ENCODE results near the gene CA5A. TPM values are rescaled to one million over a fixed set of nuclear protein-coding genes. Genes with fewer than 3 reads are reported as not detected.
A peak's percentile ranks its signal among the peaks of the same experiment; 100 is the strongest.
"Not testable (repeated sequence)": the region's sequence is repeated elsewhere in the genome, so short reads cannot be mapped to it uniquely, and the experiment has no call there.

The CA5A gene
- total RNA-seq = not detected

DNA sequence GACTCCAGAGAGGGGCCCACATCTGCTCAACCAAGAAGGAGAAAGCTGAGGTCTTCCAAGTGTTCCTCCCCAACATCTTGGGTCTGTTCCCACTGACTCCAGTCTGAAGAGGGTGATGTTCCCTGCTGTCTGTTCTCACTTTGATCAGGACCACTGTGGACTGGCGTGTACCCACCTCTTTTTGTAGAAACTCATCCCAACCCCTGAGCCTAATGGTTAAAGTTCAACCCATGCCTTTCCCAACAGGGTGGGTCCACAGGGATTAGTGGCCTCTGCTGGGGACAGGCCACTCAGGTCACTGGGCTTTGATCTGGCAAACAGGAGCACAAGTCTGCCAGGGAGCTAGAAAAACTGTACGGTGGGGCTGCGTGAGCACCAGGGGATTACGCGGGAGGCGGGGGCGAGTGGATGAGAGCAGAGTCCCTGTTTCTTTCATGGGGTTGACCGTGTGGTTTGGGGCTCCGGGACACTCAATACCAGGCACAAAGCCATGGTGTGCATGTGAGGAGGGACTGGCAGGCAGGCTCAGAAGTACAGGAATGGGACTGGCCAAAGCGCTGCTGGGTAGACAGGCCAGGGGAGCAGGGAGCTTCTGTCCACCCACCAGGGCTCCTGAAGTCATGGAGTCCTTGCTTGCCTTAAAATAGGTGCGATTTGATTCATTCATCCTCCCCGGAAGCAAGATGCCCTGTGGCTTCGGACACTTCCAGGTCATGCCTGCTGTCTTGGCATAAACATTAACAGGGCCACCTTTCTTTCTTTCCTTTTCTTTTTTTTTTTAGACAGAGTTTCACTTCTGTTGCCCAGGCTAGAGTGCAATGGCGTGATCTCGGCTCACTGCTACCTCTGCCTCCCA, at the start of gene CA5A:
CA5A (minus strand) TSS at position 155 of the 856 bp plus-strand sequence; CDS start at position 76, 79 bp downstream.
- TF ChIP-seq, protein P1, sequence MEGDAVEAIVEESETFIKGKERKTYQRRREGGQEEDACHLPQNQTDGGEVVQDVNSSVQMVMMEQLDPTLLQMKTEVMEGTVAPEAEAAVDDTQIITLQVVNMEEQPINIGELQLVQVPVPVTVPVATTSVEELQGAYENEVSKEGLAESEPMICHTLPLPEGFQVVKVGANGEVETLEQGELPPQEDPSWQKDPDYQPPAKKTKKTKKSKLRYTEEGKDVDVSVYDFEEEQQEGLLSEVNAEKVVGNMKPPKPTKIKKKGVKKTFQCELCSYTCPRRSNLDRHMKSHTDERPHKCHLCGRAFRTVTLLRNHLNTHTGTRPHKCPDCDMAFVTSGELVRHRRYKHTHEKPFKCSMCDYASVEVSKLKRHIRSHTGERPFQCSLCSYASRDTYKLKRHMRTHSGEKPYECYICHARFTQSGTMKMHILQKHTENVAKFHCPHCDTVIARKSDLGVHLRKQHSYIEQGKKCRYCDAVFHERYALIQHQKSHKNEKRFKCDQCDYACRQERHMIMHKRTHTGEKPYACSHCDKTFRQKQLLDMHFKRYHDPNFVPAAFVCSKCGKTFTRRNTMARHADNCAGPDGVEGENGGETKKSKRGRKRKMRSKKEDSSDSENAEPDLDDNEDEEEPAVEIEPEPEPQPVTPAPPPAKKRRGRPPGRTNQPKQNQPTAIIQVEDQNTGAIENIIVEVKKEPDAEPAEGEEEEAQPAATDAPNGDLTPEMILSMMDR (IDR thresholded peaks at IDR 0.05) = no peak
- ATAC-seq (ENCODE audit: low FRiP score) = no peak
- no peak for DNase-seq (ENCODE audit: low spot score)

DNA sequence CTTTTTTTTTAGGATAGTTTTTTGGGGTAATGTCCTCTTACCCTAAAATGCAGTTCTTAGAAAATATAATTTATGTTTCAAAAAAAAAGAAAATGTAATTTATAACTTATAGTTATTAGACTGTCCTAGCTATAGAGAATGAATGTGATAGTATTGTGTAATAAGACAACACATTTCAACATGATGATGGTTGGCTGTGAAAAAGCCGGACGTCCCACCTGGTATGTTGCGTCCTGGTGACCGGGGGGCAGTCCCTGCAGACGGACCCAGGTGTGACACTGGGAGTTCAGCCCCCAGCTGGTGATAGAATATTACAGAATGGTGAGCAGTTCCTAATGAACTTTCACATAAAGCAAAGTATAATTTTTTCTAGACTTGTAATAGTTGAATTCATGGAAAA, 49.2 kb upstream of the CA5A start:
- DNase-seq (ENCODE audit: low spot score) = not testable (repeated sequence)

DNA sequence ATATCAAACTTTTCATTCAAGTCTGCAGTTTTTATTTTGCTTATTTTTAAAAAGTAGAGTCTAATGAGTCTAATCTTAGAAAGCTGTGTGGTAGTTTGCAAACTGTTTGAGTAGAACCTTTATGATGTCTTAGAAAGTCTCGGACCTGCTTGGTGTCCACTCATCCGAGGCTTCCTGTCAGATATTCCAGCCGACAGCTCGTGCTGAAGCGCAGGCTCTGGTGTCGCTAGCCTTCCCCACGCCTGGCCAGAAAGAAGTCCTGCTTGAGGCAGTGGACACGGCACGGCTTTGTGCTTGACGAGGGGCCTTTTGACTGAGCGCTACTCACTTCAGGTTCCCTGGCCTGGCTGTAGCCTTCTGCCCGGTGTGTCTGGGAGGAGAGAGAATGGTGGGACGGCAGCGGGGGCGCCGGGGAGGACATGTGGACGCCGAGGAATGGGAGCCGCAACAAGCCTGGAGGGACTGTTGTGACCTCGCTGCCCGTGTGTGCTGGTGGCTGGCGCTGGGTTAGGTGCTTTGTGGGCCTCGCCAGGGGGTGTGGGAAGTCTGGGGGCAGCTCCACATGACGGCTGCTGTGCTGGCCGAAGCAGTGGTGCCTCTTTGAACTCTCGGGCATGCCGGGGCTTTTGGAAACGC, 48.4 kb upstream of the CA5A start:
- DNase-seq (ENCODE audit: low spot score) = no peak
- TF ChIP-seq, protein P1 (IDR thresholded peaks at IDR 0.05) = no peak
- no peak for ATAC-seq (ENCODE audit: low FRiP score)

More for the DNA sequence above, 49.2 kb upstream of the CA5A start:
- ATAC-seq (ENCODE audit: low FRiP score) = not testable (repeated sequence)

DNA sequence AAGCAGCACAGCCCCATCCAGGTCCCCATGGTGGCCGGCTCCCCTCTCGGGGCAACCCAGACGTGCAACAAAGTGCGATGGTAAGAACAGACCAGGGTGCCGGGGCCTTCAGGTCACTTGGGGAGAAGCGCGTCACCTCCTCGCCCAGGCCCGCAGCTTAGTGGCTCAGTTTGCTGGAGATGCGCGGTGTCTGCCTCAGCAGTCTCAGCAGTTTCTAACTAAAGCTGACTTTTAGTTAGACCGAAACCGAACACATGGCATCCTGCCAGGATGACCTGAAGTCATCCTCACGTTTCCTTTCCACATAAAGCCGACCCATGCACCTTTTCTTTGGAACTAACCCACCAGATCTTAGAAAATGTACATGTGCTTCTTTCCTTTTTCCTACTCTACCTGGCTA, 47.9 kb upstream of the CA5A start:
- not testable (repeated sequence) for DNase-seq (ENCODE audit: low spot score); ATAC-seq (ENCODE audit: low FRiP score)

DNA sequence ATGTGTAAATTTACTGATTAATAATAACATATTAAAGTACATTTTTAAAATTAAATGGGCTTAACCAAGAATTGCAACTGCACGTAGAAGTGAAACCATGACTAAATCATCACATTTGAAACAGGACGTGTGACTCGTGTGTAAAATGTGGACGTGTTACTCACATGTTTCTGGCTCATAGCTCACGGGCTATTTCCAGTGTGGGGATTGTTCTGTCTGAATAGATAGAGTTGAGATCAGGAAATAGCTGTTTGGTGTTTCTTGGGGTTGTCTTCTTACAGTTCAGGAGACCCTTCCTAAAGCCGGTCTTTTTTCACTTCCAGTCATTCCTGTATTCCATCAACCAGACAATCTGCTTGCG, 47.4 kb upstream of the CA5A start:
- DNase-seq (ENCODE audit: low spot score); ATAC-seq (ENCODE audit: low FRiP score): not testable (repeated sequence)

DNA sequence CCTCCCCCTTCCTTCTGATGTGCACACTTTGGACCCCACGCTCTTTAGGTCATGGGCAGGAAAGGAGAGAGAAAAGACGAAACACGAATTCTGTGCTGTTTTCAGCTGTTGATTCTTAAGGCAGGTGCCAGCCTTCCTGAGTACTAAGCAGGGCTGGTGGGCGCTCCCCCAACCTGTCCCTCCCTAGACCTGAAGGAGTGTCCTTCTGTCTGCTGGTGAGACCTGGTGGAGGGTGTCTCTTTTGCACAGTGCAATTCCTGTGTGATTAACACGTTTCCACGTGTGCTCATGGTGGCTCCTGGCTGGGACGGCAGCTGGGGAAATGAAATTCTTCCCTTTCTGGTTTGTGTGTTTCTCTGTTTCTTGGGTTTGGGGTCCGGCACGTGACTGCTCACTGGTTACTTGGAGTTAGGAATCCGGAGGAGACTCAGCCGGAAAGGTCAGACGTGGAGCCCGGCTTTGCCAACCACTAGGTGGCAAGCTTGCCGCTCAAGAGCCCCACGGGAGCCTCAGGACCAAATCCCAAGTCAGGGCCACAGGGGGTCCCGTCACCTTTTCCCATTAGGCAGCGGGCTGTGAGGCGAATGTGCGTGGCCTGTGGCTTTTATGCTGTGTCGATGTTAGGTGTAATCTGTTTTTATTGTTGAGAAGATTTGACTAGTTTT, 46.9 kb upstream of the CA5A start:
- peak; percentile 38 for ATAC-seq (ENCODE audit: low FRiP score)
- DNase-seq (ENCODE audit: low spot score) = not testable (repeated sequence)

DNA sequence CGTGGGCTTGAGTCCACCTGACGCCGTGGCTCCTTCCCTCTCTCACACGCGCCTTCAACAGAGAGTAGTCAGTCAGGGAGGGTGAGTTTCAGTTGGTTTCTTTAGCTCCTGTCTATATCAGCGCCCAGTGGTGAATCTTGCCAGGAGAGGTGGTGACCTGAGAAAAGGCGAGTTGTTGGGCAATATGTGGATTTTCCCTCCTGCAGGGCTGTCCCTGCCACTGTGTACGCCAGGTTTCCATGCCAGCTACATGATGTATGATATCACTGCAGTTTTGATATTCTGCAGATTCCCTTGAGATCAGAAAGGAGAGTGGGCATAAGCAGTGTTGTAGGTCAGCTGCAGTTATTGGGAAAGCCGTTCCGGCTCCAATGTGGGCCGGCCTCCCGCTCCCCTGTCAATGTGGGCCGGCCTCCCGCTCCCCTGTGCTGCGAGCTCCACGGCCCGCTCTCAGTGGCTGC, 46.3 kb upstream of the CA5A start:
- no peak for DNase-seq (ENCODE audit: low spot score)
- peak; percentile 81 for ATAC-seq (ENCODE audit: low FRiP score)
- TF ChIP-seq, protein P1 (IDR thresholded peaks at IDR 0.05) = no peak

DNA sequence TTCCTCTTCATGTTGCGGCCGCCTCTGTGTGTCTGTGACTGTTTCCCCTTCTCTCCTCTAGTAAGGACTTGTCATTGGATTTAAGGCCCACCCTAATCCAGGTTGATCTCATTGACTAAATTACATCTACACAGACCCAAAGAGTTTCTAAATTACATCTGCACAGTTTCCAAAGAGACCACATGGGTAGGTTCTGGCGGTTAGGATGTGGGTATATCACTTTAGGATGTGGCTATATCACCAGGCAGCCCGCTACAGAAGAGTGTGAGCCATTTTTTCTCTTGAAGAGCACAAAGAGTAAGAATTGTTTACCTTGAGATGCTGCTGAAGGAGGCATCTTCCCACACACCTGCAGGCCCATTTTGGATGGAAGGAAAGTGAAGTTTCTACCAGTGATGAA, 45.0 kb upstream of the CA5A start:
- not testable (repeated sequence) for DNase-seq (ENCODE audit: low spot score); ATAC-seq (ENCODE audit: low FRiP score)

DNA sequence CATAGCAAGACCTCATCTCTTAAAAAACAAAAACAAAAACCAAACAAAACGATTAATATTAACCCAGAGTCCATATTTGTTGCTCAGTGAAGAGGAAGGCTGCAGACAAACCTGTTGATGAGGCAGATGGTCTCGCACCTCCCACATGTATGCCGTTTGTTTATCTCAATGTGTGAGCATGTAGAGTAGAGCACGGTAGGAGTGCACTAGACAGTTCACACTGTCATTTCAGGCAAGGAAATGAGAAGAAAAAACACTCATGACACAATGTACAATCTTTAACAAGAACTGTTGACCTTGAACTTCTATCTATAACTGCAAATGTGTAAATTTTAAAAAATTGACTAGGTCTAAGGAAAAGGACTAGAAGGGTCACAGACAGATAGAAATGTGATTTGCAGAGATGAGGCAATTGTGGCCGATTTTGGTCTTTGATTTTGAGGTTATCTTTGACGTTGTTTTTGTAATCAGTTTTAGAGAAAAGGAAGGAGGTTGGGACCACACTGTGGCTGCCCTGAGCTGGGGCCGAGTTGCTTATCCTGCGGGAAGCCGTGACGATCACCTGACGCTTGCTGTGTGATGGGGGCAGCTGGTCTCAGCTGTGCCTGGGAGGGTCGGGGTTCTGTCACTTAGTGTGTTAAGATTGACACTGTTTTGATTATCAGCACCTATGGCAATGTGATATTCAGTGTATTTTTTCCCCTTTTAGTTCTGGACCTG, 43.7 kb upstream of the CA5A start:
- not testable (repeated sequence) for DNase-seq (ENCODE audit: low spot score); ATAC-seq (ENCODE audit: low FRiP score)

DNA sequence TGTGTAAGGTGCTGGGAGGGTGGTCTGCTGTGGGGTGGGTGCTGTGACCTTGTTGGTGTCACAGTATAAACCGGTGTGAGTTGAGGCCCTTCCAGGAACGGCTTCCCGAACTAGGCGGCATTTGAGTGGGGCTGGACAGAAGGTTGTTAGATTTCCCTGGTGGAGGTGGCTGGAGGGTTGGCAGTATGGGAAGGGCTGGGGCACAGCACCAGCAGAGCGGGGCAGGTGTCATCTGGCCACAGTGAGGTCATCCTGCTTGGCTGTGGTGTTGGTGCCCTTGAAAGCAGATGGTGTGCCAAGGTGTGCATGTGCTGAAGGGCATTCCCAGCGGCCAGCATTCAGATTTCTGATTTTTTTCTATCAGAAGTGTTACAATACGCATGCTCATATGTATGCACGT, 43.0 kb upstream of the CA5A start:
- DNase-seq (ENCODE audit: low spot score) (no peak), ATAC-seq (ENCODE audit: low FRiP score) (no peak)
- TF ChIP-seq, protein P1 (IDR thresholded peaks at IDR 0.05) = no peak

All from omental fat pad (tissue), 4 donors.